ENCODE results near the gene GTF2F2. TPM values are rescaled to one million over a fixed set of nuclear protein-coding genes. Genes with fewer than 3 reads are reported as not detected.
"Not testable (repeated sequence)": the region's sequence is repeated elsewhere in the genome, so short reads cannot be mapped to it uniquely, and the experiment has no call there.

GTF2F2 gene
- total and polyA plus RNA-seq, 2 experiments from 2014 or later: 15.5 to 21.3 TPM

GRCh38 chr13:45184693-45185092, 64.4 kb downstream of the GTF2F2 start:
- DNase-seq (ENCODE audit: low read depth in 1 of 2, low spot score in 1 of 2): no peak
- Histone ChIP-seq H3K4me1 (ENCODE audit: low read depth) (no peaks in the 10 kb centered on the region), H3K9me3 (ENCODE audit: low read depth) (no peaks in the 10 kb centered on the region), H3K27me3 (no peaks in the 10 kb centered on the region), H3K36me3 (no peaks in the 10 kb centered on the region), H3K27ac (no peak overlapping the region), H3K4me3 (no peak overlapping the region)
- TF ChIP-seq, protein P1, sequence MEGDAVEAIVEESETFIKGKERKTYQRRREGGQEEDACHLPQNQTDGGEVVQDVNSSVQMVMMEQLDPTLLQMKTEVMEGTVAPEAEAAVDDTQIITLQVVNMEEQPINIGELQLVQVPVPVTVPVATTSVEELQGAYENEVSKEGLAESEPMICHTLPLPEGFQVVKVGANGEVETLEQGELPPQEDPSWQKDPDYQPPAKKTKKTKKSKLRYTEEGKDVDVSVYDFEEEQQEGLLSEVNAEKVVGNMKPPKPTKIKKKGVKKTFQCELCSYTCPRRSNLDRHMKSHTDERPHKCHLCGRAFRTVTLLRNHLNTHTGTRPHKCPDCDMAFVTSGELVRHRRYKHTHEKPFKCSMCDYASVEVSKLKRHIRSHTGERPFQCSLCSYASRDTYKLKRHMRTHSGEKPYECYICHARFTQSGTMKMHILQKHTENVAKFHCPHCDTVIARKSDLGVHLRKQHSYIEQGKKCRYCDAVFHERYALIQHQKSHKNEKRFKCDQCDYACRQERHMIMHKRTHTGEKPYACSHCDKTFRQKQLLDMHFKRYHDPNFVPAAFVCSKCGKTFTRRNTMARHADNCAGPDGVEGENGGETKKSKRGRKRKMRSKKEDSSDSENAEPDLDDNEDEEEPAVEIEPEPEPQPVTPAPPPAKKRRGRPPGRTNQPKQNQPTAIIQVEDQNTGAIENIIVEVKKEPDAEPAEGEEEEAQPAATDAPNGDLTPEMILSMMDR (IDR thresholded peaks at IDR 0.05; ENCODE audit: low read depth, low read length): no peak

DNA sequence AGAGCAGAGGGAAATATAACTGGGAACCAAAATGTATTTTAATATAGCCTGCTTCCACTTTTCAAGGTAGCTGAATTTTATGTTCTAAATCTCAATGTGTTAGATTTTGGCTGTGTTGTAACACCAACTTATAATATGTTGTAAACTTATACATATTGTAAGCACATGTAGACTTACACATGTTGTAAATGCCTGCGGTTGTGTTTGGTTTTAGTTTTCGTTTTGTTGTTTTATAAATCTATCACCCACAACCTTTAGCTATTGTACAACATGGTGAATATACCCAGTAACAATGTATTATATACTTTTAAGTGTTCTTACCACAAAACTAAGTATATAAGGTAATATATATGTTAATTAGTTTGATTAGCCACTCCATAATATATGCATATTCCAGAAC, 65.0 kb downstream of the GTF2F2 start:
- no peak for DNase-seq (ENCODE audit: low read depth in 1 of 2, low spot score in 1 of 2)
- Histone ChIP-seq H3K4me3 (no peak overlapping the region), H3K36me3 (no peaks in the 10 kb centered on the region), H3K9me3 (ENCODE audit: low read depth) (no peaks in the 10 kb centered on the region), H3K27ac (no peak overlapping the region), H3K4me1 (ENCODE audit: low read depth) (no peaks in the 10 kb centered on the region), H3K27me3 (no peaks in the 10 kb centered on the region)
- TF ChIP-seq, protein P1 (IDR thresholded peaks at IDR 0.05; ENCODE audit: low read depth, low read length): no peak

- DNase-seq (ENCODE audit: low read depth in 1 of 2, low spot score in 1 of 2); H3K9me3 ChIP-seq (ENCODE audit: low read depth); H3K4me3 ChIP-seq; H3K36me3 ChIP-seq; H3K27me3 ChIP-seq; H3K27ac ChIP-seq; H3K4me1 ChIP-seq (ENCODE audit: low read depth): not testable (repeated sequence)
Observed at GRCh38 chr13:45189077-45189476, 68.8 kb downstream of the GTF2F2 start.

- DNase-seq (ENCODE audit: low read depth in 1 of 2, low spot score in 1 of 2): peak in 1 of 2 donors; percentile 22
- not testable (repeated sequence) for H3K4me1 ChIP-seq (ENCODE audit: low read depth); H3K4me3 ChIP-seq; H3K27me3 ChIP-seq; H3K36me3 ChIP-seq; H3K9me3 ChIP-seq (ENCODE audit: low read depth); H3K27ac ChIP-seq
Observed at GRCh38 chr13:45189511-45189910, 69.2 kb downstream of the GTF2F2 start.

DNA sequence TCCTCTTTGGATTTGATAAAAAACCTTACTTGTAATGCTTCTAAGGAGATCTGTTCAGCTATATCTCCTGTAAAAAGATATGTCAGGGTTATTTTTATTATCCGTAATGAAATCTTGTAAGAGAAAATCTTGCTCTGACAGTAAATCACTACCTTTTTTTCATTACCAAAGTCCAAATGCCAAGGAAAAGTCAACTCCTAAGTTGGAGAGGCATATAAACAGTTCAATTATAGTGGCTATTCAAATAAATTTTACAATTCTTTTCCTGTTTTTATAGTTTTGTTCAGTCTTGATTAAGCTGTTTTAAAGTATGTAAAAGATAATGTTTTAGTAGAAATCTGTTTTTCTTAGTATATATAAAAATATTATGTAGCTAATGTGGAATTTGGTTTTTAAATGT, 71.6 kb downstream of the GTF2F2 start:
- Histone ChIP-seq H3K36me3 (no peaks in the 10 kb centered on the region), H3K4me3 (no peak overlapping the region), H3K9me3 (ENCODE audit: low read depth) (no peaks in the 10 kb centered on the region), H3K27ac (no peak overlapping the region), H3K4me1 (ENCODE audit: low read depth) (peaks cover 4% of the 10 kb centered on the region), H3K27me3 (no peaks in the 10 kb centered on the region)
- DNase-seq (ENCODE audit: low read depth in 1 of 2, low spot score in 1 of 2): no peak
- TF ChIP-seq, protein P1 (IDR thresholded peaks at IDR 0.05; ENCODE audit: low read depth, low read length): no peak

DNA sequence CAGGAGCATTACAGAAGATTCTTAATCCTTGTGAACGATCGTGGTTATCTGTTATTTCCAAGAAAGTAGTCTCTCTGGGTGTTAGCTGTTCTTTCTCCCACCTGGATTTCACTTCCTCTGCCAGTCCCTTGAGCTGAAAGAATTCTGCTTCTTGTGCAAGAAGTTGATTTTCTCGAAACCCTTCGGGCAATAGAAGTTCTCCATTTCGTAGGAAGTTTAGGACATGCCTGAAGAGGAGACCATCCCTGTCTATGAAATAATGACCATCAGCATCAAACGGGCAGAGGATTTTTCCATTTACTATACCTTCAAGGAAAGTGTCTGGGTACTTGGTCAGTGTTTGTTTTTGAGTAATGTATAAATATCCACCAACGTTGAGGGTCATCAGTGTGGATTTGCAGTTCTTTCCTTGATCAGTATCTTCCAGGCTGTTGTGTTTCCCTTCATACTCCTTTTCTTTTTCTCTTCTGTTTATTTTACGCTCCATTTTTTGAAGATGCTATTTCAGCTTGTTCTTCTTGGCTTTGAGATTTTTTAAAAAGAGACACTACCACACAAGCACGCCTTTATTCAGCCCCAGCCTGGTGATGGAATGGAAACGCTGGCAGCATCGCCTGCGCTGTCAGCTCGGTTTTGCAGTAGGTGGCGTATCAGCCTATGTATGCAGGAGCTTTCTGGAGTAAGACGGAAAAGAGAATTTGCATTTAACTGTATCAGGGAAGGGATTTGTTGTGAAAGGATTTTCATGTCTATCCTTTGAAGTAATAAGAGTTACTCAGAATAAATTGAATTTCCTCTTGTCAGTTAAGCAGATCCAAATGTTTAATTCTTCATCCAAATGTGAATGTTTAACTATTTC, 74.0 kb downstream of the GTF2F2 start:
- Histone ChIP-seq H3K4me1 (ENCODE audit: low read depth) (peaks cover 4% of the 10 kb centered on the region), H3K9me3 (ENCODE audit: low read depth) (no peaks in the 10 kb centered on the region), H3K27me3 (no peaks in the 10 kb centered on the region), H3K27ac (no peak overlapping the region), H3K4me3 (no peak overlapping the region), H3K36me3 (no peaks in the 10 kb centered on the region)
- TF ChIP-seq, protein P1 (IDR thresholded peaks at IDR 0.05; ENCODE audit: low read depth, low read length): peak; percentile 73
- DNase-seq (ENCODE audit: low read depth in 1 of 2, low spot score in 1 of 2): peak in 1 of 2 donors; percentile 80
